GM19238 (cell line): Measurements from ENCODE around the gene TMEM185B.
A peak's percentile ranks its signal among the peaks of the same experiment; 100 is the strongest.
"Not testable (repeated sequence)": the region's sequence is repeated elsewhere in the genome, so short reads cannot be mapped to it uniquely, and the experiment has no call there.

Experiments used
- DNase-seq: peaks from one replicate; pipeline ENCODE4 v3.0.0; 2011; ENCODE audit warnings: low spot score; ENCODE audit not compliant: insufficient read length

Gene TMEM185B

GRCh38 chr2:120208381-120209353, 14.5 kb downstream of the TMEM185B start:
- no peak for DNase-seq

- no peak for DNase-seq
Observed at GRCh38 chr2:120206022-120206581, 17.1 kb downstream of the TMEM185B start.

GRCh38 chr2:120204945-120205670, 18.1 kb downstream of the TMEM185B start:
- no peak for DNase-seq

GRCh38 chr2:120204417-120204816, 18.8 kb downstream of the TMEM185B start:
- DNase-seq = no peak

GRCh38 chr2:120204022-120204405, 19.2 kb downstream of the TMEM185B start:
- no peak for DNase-seq

GRCh38 chr2:120203251-120204021, 19.8 kb downstream of the TMEM185B start:
- DNase-seq = no peak

- not testable (repeated sequence) for DNase-seq
Observed at GRCh38 chr2:120199817-120200459, 23.3 kb downstream of the TMEM185B start.

- no peak for DNase-seq
Observed at GRCh38 chr2:120195553-120195952, 27.6 kb downstream of the TMEM185B start.

- DNase-seq = no peak
Observed at GRCh38 chr2:120192280-120192679, 30.9 kb downstream of the TMEM185B start.

- DNase-seq = no peak
Observed at GRCh38 chr2:120189189-120189588, 34.0 kb downstream of the TMEM185B start.

- DNase-seq = no peak
Observed at GRCh38 chr2:120182019-120182560, 41.1 kb downstream of the TMEM185B start.

GRCh38 chr2:120180066-120180465, 43.1 kb downstream of the TMEM185B start:
- no peak for DNase-seq

- no peak for DNase-seq
Observed at GRCh38 chr2:120179396-120179795, 43.8 kb downstream of the TMEM185B start.

- no peak for DNase-seq
Observed at GRCh38 chr2:120177973-120178372, 45.2 kb downstream of the TMEM185B start.

GRCh38 chr2:120177001-120177621, 46.1 kb downstream of the TMEM185B start:
- DNase-seq = peak; percentile 70

- no peak for DNase-seq
Observed at GRCh38 chr2:120176526-120176925, 46.7 kb downstream of the TMEM185B start.

- no peak for DNase-seq
Observed at GRCh38 chr2:120174963-120175581, 48.1 kb downstream of the TMEM185B start.
